CD4-positive, alpha-beta T cell (primary cell): Measurements from ENCODE around the gene TNFAIP2. TPM values are rescaled to one million over a fixed set of nuclear protein-coding genes. Genes with fewer than 3 reads are reported as not detected.
"Not testable (repeated sequence)": the region's sequence is repeated elsewhere in the genome, so short reads cannot be mapped to it uniquely, and the experiment has no call there.

Experiments
- ATAC-seq: fragments of 200-7000 bp; cut with Tn5 transposase; one replicate; pipeline ENCODE4 v1.10.0; 2022; ENCODE audit warnings: mild to moderate bottlenecking; ENCODE audit not compliant: poor library complexity
- CTCF ChIA-PET: fragments of 350-600 bp; sonication (Branson Sonifier 250); formaldehyde crosslinking; loops from one replicate; lab custom pipeline; 2021; ENCODE audit warnings: antibody characterized with exemption, inconsistent platforms; lab: Charles Lee
- POLR2A ChIA-PET: fragments of 350-600 bp; sonication (Branson Sonifier 250); formaldehyde crosslinking; loops from one replicate; lab custom pipeline; 2021; ENCODE audit warnings: antibody characterized with exemption, inconsistent platforms; lab: Charles Lee
- DNase-seq, 14 experiments: peaks; one replicate each; pipeline ENCODE4 v3.0.0-alpha.2; 2013 to 2020; ENCODE audit warnings: mixed read lengths in 2 of 14
- H3K27ac ChIP-seq, 2 donors: one replicate each; pipeline versions ENCODE4 v1.5.1 to v1.7.0; 2013; ENCODE audit warnings: low read length in 2 of 2, low read depth in 1 of 2, mild to moderate bottlenecking in 1 of 2
- H3K27me3 ChIP-seq, 2 experiments: 1 replicate in 1 of 2; 2 replicates in 1 of 2; pipeline versions ENCODE4 v1.6.1 to v1.7.0; 2013; ENCODE audit warnings: low read length in 2 of 2, control low read depth in 1 of 2, mild to moderate bottlenecking in 1 of 2, moderate library complexity in 1 of 2; ENCODE audit not compliant: insufficient read depth in 2 of 2, control insufficient read depth in 1 of 2
- H3K36me3 ChIP-seq: one replicate; pipeline ENCODE4 v1.6.1; 2013; ENCODE audit warnings: low read length, control low read depth; ENCODE audit not compliant: insufficient read depth
- H3K4me1 ChIP-seq: one replicate; pipeline ENCODE4 v1.6.1; 2013; ENCODE audit warnings: low read length, control low read depth; ENCODE audit not compliant: insufficient read depth
- H3K4me3 ChIP-seq: one replicate; pipeline ENCODE4 v1.5.1; 2013; ENCODE audit warnings: mild to moderate bottlenecking, low read length, moderate library complexity
- H3K9me3 ChIP-seq, 2 experiments: 1 replicate in 1 of 2; 2 replicates in 1 of 2; pipeline versions ENCODE4 v1.6.1 to v1.7.0; 2013; ENCODE audit warnings: low read length in 2 of 2, mild to moderate bottlenecking in 2 of 2, control low read depth in 1 of 2, moderate library complexity in 1 of 2; ENCODE audit not compliant: control insufficient read depth in 1 of 2, insufficient read depth in 1 of 2
- H3K27ac Mint-ChIP-seq: one replicate; pipeline ENCODE4 v1.8.0; 2020; ENCODE audit warnings: mixed read lengths
- H3K27me3 Mint-ChIP-seq: one replicate; pipeline ENCODE4 v1.8.0; 2021; ENCODE audit warnings: mixed read lengths
- H3K36me3 Mint-ChIP-seq: one replicate; pipeline ENCODE4 v1.8.0; 2021; ENCODE audit warnings: low read depth, mixed read lengths
- H3K4me1 Mint-ChIP-seq: one replicate; pipeline ENCODE4 v1.8.0; 2021; ENCODE audit warnings: low read depth, mixed read lengths
- H3K4me3 Mint-ChIP-seq: one replicate; pipeline ENCODE4 v1.8.0; 2020; ENCODE audit warnings: mild to moderate bottlenecking, mixed read lengths
- H3K9me3 Mint-ChIP-seq: one replicate; pipeline ENCODE4 v1.8.0; 2020; ENCODE audit warnings: mixed read lengths
- CTCF ChIP-seq: fragments of 200-600 bp; IDR thresholded peaks from one replicate; pipeline ENCODE4 v1.8.0; 2022; ENCODE audit warnings: antibody characterized with exemption, mild to moderate bottlenecking
- intact Hi-C, 2 experiments: fragments of 100-400 bp; cut with DNase I in 1 of 2; cut with micrococcal nuclease in 1 of 2; formaldehyde crosslinking; loops; one replicate each; pipeline versions ENCODE4 v1.15.1 to v1.9.0; 2023 to 2025; cut with DNase I, micrococcal nuclease
- total RNA-seq, 174 experiments: library from RNA in 2 of 174; stranded (reverse) in 2 of 174; gene quantifications; one replicate each; pipeline ENCODE4 v1.2.3 and lab custom pipeline; 2021 to 2026

TNFAIP2 gene
- total RNA-seq, 2 experiments from 2014 or later = 4.4 to 6.1 TPM

GRCh38 chr14:103176176-103176575, 52.9 kb downstream of the TNFAIP2 start:
- DNase-seq, H3K4me1 Mint-ChIP-seq, CTCF ChIA-PET, ATAC-seq, H3K27ac ChIP-seq, H3K36me3 ChIP-seq, H3K27ac Mint-ChIP-seq, H3K27me3 ChIP-seq, H3K4me1 ChIP-seq, H3K36me3 Mint-ChIP-seq, intact Hi-C loops, H3K4me3 Mint-ChIP-seq, H3K4me3 ChIP-seq, POLR2A ChIA-PET: not testable (repeated sequence)
- Mint-ChIP-seq H3K27me3 (peaks cover 21% of the 10 kb centered on the region), H3K9me3 (peaks cover 11% of the 10 kb centered on the region)
- H3K9me3 ChIP-seq = peaks cover 0 to 16% of the 10 kb centered on the region in 2 experiments

DNA sequence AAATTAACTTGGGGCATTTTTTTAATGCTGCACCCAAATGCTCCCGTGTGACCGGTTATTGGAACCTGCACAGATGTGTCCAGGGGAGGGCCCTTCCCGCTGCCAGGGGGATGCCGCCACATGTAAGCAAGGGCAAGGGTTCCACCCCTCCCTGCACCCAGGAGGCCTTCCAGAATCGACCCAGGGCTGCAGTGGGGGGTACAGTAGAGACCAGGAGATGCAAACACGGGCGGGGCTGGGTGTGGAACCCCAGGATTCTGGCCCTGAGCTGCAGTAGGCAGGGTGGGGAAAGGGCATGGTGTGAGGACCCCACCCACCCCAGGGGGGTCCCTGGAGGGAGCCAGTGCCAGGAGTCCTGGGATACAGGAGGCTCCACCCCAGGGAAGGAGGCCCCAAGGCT, 54.1 kb downstream of the TNFAIP2 start:
- DNase-seq = no peak
- Mint-ChIP-seq H3K4me3 (no peak overlapping the region), H3K9me3 (peaks cover 6% of the 10 kb centered on the region), H3K27me3 (peaks cover 10% of the 10 kb centered on the region), H3K27ac (no peak overlapping the region), H3K36me3 (no peaks in the 10 kb centered on the region), H3K4me1 (no peaks in the 10 kb centered on the region)
- no peaks in the 10 kb centered on the region for H3K36me3 ChIP-seq
- H3K9me3 ChIP-seq = peaks cover 0 to 15% of the 10 kb centered on the region in 2 experiments
- H3K27me3 ChIP-seq = peaks cover 0 to 2% of the 10 kb centered on the region in 2 experiments
- intact Hi-C loops = no loop called here
- no peak for TF ChIP-seq CTCF
- no peak overlapping the region for H3K27ac ChIP-seq
- CTCF ChIA-PET = no interaction called here
- H3K4me3 ChIP-seq = no peak overlapping the region
- POLR2A ChIA-PET = no interaction called here
- no peaks in the 10 kb centered on the region for H3K4me1 ChIP-seq
- no peak for ATAC-seq

- no peak overlapping the region for H3K27ac ChIP-seq
- no peak overlapping the region for H3K4me3 Mint-ChIP-seq
- H3K36me3 ChIP-seq = no peaks in the 10 kb centered on the region
- H3K36me3 Mint-ChIP-seq = no peaks in the 10 kb centered on the region
- ChIA-PET POLR2A (no interaction called here), CTCF (no interaction called here)
- H3K4me1 Mint-ChIP-seq = no peaks in the 10 kb centered on the region
- no peaks in the 10 kb centered on the region for H3K4me1 ChIP-seq
- no peak overlapping the region for H3K27ac Mint-ChIP-seq
- intact Hi-C loops = no loop called here
- peaks cover 9% of the 10 kb centered on the region for H3K27me3 Mint-ChIP-seq
- DNase-seq (no peak), ATAC-seq (no peak)
- H3K4me3 ChIP-seq = no peak overlapping the region
- peaks cover 0 to 3% of the 10 kb centered on the region in 2 experiments for H3K9me3 ChIP-seq
- H3K27me3 ChIP-seq = no peaks in the 10 kb centered on the region
- no peak for TF ChIP-seq CTCF
- H3K9me3 Mint-ChIP-seq = peaks cover 6% of the 10 kb centered on the region
These were observed 55.3 kb downstream of the TNFAIP2 start for GRCh38 chr14:103178521-103178920.

DNA sequence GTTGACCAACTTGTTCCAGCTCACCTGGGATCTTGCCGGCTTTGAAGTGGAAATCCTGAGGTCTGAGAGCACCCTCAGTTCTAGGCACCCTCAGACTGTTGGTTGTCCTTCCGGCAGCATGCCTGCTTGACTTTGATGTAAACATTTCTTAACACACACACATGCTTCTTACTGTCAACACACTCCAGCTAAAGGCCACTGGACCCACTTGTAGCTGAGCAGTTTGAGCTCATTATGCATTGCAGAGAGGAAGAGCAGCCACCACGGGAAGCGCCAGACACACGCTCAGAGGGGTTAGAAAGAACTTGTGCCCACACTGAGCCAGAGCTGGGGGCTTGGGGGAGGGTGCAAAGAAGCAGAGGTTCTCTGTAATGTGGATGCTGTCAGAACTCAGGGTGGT, 55.8 kb downstream of the TNFAIP2 start:
- POLR2A ChIA-PET = no interaction called here
- H3K27ac Mint-ChIP-seq = no peak overlapping the region

More for the DNA sequence above, 55.8 kb downstream of the TNFAIP2 start:
- Mint-ChIP-seq H3K4me3 (no peak overlapping the region), H3K9me3 (peaks cover 6% of the 10 kb centered on the region), H3K27me3 (peaks cover 13% of the 10 kb centered on the region), H3K4me1 (no peaks in the 10 kb centered on the region), H3K36me3 (no peaks in the 10 kb centered on the region)
- ATAC-seq (no peak), DNase-seq (no peak)
- Histone ChIP-seq H3K9me3 (no peaks in the 10 kb centered on the region), H3K4me3 (no peak overlapping the region), H3K27me3 (peaks cover 0 to 2% of the 10 kb centered on the region in 2 experiments), H3K36me3 (no peaks in the 10 kb centered on the region), H3K4me1 (no peaks in the 10 kb centered on the region), H3K27ac (no peak overlapping the region)
- no peak for TF ChIP-seq CTCF
- intact Hi-C loops = no loop called here
- CTCF ChIA-PET = no interaction called here
